Measurements from ENCODE around the gene C5orf52.
"Not testable (repeated sequence)": the region's sequence is repeated elsewhere in the genome, so short reads cannot be mapped to it uniquely, and the experiment has no call there.

The C5orf52 gene

GRCh38 chr5:157726607-157727006 lies 55.3 kb downstream of the C5orf52 start:
- not testable (repeated sequence) for DNase-seq (ENCODE audit: low read depth)

GRCh38 chr5:157727858-157728257 lies 56.5 kb downstream of the C5orf52 start:
- DNase-seq (ENCODE audit: low read depth) = not testable (repeated sequence)

Measured in activated T-cell treated with anti-CD3 and anti-CD28 coated beads for 1 hour (primary cell).